Measurements from ENCODE around the gene PSENEN. TPM values are rescaled to one million over a fixed set of nuclear protein-coding genes. Genes with fewer than 3 reads are reported as not detected.
A peak's percentile ranks its signal among the peaks of the same experiment; 100 is the strongest.

Gene PSENEN
- total RNA-seq, 3 donors from 2014 or later = 37.4 to 54.1 (median 54.0) TPM

GRCh38 chr19:35727053-35727955 is 18.1 kb upstream of the PSENEN start:
- intact Hi-C loops (cut with DNase I; ENCODE audit: low total_unique reads) = no loop called here
- Histone ChIP-seq H3K27me3 (no peaks in the 10 kb centered on the region), H3K4me3 (no peak overlapping the region), H3K36me3 (peaks cover 22% of the 10 kb centered on the region), H3K4me1 (no peaks in the 10 kb centered on the region), H3K27ac (no peak overlapping the region), H3K9me3 (no peaks in the 10 kb centered on the region)
- TF ChIP-seq POLR2AphosphoS5 (IDR thresholded peaks at IDR 0.05) (no peak), POLR2A (IDR thresholded peaks at IDR 0.05) (no peak), CTCF (IDR thresholded peaks at IDR 0.05) (no peak)
- DNase-seq (ENCODE audit: low spot score in 2 of 2) = no peak

- DNase-seq (ENCODE audit: low spot score in 2 of 2) = no peak
- peaks cover 22% of the 10 kb centered on the region for H3K36me3 ChIP-seq
- intact Hi-C loops (cut with DNase I; ENCODE audit: low total_unique reads) = no loop called here
- H3K4me3 ChIP-seq = no peak overlapping the region
- no peaks in the 10 kb centered on the region for H3K9me3 ChIP-seq
- no peaks in the 10 kb centered on the region for H3K27me3 ChIP-seq
- TF ChIP-seq CTCF (IDR thresholded peaks at IDR 0.05) (no peak), POLR2A (IDR thresholded peaks at IDR 0.05) (no peak), POLR2AphosphoS5 (IDR thresholded peaks at IDR 0.05) (no peak)
- no peak overlapping the region for H3K27ac ChIP-seq
- no peaks in the 10 kb centered on the region for H3K4me1 ChIP-seq
Observed at GRCh38 chr19:35727956-35728706, 17.3 kb upstream of the PSENEN start.

- H3K4me3 ChIP-seq = no peak overlapping the region
- H3K9me3 ChIP-seq = no peaks in the 10 kb centered on the region
- TF ChIP-seq POLR2A (IDR thresholded peaks at IDR 0.05) = no peak
- TF ChIP-seq CTCF (IDR thresholded peaks at IDR 0.05) = no peak
- no peak for TF ChIP-seq POLR2AphosphoS5 (IDR thresholded peaks at IDR 0.05)
- H3K27me3 ChIP-seq = no peaks in the 10 kb centered on the region
- H3K36me3 ChIP-seq = peaks cover 22% of the 10 kb centered on the region
- DNase-seq (ENCODE audit: low spot score in 2 of 2) = no peak
- no peaks in the 10 kb centered on the region for H3K4me1 ChIP-seq
- intact Hi-C loops (cut with DNase I; ENCODE audit: low total_unique reads) = no loop called here
- H3K27ac ChIP-seq = no peak overlapping the region
Observed at GRCh38 chr19:35729021-35729420, 16.4 kb upstream of the PSENEN start.

- intact Hi-C loops (cut with DNase I; ENCODE audit: low total_unique reads) = no loop called here
- Histone ChIP-seq H3K4me3 (no peak overlapping the region), H3K9me3 (no peaks in the 10 kb centered on the region), H3K27ac (peak overlapping the region in 1 of 2 donors; percentile 42), H3K36me3 (peaks cover 16% of the 10 kb centered on the region), H3K4me1 (no peaks in the 10 kb centered on the region), H3K27me3 (no peaks in the 10 kb centered on the region)
- no peak for TF ChIP-seq POLR2A (IDR thresholded peaks at IDR 0.05)
- TF ChIP-seq POLR2AphosphoS5 (IDR thresholded peaks at IDR 0.05) = no peak
- no peak for TF ChIP-seq CTCF (IDR thresholded peaks at IDR 0.05)
- DNase-seq (ENCODE audit: low spot score in 2 of 2) = no peak
Observed at GRCh38 chr19:35729763-35730162, 15.7 kb upstream of the PSENEN start.

GRCh38 chr19:35730326-35730725 is 15.1 kb upstream of the PSENEN start:
- peaks cover 14% of the 10 kb centered on the region for H3K36me3 ChIP-seq

More at GRCh38 chr19:35730326-35730725, 15.1 kb upstream of the PSENEN start:
- Histone ChIP-seq H3K27me3 (no peaks in the 10 kb centered on the region), H3K27ac (peak overlapping the region; percentile 42 to 52), H3K9me3 (no peaks in the 10 kb centered on the region), H3K4me3 (no peak overlapping the region), H3K4me1 (no peaks in the 10 kb centered on the region)
- intact Hi-C loops (cut with DNase I; ENCODE audit: low total_unique reads) = no loop called here
- TF ChIP-seq POLR2A (IDR thresholded peaks at IDR 0.05) (no peak), POLR2AphosphoS5 (IDR thresholded peaks at IDR 0.05) (no peak), CTCF (IDR thresholded peaks at IDR 0.05) (no peak)
- DNase-seq (ENCODE audit: low spot score in 2 of 2) = no peak
